ENCODE data around the gene PPM1D.
"Not testable (repeated sequence)": the region's sequence is repeated elsewhere in the genome, so short reads cannot be mapped to it uniquely, and the experiment has no call there.

Gene PPM1D

DNA sequence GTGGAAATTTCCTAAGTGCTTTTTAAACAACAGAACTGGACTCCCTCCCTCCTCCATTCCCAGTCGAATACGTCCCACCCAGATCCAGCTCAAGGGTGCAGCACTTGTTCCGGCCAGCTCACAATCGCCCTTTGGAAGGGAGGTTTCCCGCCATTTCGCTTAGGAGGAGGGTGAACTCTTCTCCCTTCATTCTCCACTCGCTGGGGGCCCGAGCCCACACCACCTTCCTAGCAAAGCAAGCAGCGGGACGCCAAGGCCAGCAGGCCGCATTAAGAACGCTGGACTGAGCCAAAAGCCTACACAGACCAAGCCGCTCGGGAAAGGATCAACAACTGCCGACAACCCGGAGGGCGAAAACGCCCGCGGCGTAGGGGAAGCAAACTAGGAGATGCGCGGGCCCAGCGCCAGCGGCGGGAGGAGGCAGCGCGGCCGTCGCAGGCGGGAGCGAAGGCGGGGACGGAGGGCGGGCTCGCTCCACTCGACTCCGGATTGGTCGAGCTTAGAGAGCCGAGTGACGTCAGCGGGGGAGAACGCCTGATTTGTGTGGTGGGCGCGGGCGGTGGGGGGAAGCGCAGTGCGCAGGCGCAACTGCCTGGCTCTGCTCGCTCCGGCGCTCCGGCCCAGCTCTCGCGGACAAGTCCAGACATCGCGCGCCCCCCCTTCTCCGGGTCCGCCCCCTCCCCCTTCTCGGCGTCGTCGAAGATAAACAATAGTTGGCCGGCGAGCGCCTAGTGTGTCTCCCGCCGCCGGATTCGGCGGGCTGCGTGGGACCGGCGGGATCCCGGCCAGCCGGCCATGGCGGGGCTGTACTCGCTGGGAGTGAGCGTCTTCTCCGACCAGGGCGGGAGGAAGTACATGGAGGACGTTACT lies at the start of gene PPM1D:
Gene PPM1D, plus strand, starts transcription at position 574 of the 870 bp plus-strand sequence. Its CDS starts 222 bp downstream, at position 796.
- peak; percentile 99 for DNase-seq

DNA sequence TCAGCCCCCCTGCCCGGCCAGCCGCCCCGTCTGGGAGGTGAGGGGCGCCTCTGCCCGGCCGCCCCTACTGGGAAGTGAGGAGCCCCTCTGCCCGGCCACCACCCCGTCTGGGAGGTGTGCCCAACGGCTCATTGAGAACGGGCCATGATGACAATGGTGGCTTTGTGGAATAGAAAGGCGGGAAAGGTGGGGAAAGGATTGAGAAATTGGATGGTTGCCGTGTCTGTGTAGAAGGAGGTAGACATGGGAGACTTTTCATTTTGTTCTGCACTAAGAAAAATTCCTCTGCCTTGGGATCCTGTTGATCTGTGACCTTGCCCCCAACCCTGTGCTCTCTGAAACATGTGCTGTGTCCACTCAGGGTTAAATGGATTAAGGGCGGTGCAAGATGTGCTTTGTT lies 47.7 kb upstream of the PPM1D start:
- DNase-seq, result not testable (repeated sequence)

DNA sequence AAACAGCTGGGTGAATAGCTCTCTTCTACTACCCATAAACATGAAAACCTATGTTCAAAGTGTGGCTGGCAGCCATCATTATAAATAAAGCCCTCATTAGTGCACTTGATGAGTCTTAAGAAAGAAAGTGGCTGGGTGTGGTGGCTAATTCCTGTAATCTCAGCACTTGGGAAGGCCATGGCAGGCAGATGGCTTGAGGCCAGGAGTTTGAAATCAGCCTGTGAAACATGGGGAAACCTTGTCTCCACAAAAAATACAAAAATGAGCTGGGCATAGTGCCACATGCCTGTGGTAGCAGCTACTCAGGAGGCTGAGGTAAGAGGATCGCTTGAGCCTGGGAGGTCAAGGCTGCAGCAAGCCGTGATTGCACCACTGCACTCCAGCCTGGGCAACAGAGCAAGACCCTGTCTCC lies 45.6 kb upstream of the PPM1D start:
- no peak for DNase-seq

DNA sequence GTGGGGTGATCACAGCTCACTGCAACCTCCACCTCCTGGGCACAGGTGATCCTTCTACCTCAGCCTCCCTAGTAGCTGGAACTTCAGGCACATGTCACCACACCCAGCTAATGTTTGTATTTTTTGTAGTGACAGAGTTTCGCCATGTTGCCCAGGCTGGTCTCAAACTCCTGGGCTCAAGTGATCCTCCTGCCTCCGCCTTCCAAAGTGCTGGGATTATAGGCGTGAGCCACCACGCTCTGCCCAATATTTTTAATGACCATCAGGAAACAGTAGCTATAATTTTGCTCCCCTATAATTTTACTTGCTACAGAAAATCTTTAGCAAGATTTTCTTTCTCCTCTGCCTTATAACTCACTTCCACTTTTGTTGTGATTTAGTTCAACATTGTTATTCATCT lies 44.2 kb upstream of the PPM1D start:
- DNase-seq, result no peak

DNA sequence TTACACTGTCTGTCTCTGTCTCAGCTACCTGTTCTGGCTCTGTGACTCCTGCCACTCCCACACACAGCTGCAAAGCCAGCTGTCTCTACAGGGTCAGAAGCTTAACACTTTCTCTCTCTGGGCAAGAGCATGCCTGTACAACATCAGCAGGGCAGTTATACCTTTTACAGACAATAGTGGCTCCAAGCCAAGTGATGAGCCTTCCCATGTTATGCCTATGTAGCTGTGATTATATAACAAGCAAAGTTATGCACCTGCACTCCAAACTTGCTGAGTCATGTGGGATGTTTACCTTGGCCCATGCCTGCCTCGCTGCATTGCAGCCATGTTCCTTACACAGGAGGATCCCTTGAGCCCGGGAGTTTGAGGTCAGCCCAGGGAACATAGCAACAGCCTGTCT lies 42.2 kb upstream of the PPM1D start:
- DNase-seq, result no peak

DNA sequence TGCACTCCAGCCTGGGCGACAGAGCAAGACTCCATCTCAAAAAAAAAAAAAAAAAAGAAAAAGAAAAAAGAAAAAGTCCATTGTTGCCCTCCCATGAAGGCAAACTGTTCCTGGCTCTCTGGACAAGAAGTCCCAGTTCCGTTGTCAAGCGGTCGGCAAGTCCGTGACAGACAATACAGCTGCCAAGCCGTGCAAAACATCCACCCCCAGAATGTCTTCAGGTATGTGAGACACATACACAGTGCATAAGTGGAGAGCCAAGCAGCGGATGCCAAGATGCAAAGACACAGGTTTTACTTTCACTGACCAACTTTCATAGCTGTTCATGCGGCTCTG lies 40.4 kb upstream of the PPM1D start:
- no peak for DNase-seq

DNA sequence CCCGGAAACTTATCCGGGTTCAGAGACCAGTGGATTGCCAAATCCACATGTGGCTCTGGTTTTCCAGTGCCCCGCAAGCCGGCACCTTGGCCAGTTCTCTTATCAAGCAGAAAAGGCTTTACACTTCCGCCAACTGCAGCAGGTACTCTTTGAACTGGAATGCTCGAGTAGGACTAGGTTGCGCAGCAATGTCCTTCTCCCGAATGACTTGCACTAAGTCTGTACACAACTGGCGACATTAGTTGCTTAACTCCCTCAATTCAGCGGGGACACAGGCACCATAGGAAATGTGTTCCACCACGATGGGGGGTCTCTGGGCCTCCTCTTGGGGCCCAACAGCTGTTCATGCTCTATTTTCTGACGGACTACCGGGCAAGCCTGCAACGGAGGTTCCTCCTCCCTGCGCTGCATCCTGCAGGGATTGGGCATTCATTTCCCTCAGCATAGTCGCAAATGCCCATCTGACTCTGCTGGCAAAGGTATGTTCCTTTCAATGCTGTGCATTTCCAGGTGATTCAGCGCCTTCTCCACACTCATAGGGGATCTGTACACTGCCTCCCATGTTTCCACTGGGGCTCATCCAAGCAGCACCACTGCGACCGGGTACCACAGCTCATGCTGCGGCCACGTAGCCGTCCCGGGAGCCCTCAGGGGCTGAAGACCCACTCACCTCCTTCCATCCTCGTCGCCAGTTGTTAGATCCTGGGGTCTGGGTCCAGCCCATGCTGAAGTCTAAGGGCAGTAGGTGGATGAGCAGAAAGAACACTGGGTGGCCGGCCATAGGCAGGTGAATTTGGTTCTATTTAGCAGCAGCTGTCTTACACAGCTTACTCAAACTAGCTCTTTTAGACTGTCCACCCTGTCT lies 39.8 kb upstream of the PPM1D start:
- DNase-seq, result no peak

DNA sequence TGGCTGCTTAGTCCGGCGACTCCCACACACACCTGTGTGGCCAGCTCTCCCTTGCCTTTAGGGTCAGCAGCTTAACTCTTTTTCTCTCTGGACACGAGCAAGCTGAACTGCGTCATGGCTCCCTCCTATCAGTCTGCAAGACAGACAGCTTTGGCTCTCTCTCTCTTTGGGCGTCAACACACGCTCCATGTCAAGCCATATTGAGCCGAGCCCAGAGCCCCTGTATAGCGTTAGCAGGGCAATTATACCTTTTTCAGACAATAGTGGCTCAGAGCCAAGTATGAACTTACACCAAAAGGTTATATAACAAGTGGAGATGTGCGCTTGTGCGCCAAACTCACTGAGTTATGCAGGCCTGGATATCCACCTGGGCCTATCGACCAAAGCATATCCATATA lies 39.1 kb upstream of the PPM1D start:
- DNase-seq, result no peak

DNA sequence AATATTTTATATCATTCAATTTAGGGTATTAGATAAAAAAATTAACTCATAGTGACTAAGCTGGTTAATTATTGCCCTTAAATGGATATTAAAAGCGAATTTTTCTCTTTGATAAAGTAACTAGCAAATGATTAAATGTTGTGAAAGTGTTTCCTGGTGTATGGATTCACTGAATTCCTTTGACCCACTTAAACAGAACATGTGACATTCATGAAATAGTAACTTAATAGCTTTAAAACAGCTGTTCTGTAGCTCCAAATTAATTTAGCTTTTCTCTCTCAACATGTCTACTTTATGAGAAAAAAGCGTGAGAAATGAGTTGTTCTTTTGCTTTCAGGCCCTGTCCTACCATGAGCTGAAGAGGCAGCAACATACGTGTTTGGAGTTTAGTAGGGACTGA lies 37.6 kb upstream of the PPM1D start:
- no peak for DNase-seq

DNA sequence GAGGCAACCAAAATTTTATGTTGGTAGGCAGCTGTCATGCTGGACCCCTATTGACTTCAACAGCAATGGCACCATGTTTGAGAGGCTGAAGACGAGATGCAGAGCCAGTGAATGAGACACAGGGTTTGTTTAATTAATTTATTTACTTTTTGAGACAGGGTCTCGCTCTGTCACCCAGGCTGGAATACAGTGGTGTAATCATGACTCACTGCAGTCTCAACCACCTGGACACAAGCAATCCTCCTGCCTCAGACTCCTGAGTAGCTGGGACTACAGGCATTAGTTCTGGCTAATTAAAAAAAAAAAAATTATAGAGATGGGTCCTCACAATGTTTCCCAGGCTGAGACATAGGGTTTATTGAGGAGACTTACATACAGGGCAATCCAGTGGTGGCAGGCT lies 36.2 kb upstream of the PPM1D start:
- no peak for DNase-seq

DNA sequence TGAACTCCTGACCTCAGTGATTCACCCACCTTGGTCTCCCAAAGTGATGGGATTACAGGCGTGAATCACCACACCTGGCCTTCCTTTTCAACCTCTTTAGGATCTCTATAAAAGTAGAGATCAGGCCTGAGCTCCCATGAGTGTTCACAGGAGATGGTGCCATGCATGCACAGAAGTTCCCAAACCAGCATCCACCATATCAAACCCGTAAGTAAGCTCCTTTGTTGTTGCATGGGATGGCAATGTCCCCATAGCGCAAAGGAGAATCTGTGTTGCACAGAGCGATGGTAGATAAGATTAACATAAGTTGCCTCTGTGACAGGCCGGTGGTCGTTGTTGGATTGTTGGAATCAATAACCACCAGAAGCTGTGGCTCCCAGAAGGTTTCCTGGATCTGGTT lies 34.8 kb upstream of the PPM1D start:
- no peak for DNase-seq

DNA sequence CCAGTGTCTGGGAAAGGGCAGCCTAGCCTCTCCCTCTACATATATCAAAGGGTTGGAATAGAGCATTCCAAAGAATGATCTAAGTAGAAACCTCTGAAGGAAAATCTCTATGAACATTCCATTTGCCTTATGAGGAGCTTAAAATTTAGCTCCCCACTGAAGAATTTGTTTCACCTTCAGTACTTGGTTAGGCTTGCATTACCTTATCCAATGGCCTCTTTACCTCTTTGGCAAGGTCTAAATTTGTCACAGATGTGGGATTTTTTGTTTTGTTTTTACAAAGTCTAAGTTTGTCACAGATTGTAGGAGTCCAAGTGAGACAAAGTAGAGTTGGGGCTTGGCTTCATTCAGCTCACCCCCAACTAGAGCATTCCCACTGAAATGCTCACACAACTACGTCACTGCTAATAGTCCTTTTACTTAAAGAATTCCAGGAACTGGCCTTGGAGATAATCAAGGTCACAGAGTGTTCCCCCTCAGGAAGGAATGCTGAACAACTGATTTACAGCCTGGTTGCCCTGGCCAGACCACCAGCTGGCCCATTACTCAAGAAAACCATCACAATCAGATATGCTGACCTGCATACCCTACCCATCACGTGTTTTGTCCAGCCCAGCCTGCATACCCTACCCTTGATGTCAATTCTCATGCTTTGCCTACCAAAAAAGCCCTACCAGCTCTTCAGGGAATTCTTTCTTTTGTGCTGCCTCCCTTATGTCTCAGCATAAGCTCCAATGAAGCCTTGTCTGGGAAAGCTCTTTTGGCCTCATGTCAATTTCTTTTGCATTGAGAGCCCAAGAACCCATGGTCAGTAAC lies 26.5 kb upstream of the PPM1D start:
- no peak for DNase-seq

DNA sequence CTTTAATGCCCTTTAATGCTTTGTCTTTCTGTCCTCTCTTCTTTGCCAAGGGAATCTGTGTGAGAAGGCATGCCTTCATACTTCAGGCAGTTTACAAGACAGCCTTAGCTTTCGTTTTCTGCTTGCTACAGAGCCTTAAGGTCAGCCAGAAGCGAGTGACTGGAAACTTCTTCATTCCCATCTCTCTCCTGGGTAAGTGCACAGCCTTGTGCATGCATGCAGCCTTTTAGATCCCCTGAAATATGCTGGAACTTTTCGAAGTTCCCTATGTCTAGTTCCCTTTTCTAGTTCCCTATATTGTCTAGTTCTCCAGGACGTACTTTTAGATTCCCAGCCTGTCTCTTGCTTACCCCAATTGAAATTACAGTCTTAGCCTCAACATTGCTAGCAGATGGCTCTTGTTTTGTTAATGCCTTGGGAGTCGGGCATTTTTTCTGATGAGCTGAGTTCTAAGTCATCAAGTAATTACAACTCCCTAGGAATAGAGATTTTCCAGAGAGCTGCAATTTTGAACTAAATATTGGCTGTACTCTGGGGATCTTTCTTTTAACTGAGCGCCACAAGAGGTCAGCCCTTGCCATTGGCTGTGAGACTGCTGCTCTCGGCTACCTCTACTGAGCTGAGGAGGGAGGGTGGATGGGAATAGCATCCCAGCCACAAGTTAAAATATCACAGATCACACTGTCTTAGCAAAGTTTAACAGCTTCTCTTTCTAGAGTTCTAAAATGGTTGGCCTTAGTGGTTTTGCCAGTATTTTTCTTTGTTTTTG lies 22.7 kb upstream of the PPM1D start:
- DNase-seq, result peak; percentile 53

DNA sequence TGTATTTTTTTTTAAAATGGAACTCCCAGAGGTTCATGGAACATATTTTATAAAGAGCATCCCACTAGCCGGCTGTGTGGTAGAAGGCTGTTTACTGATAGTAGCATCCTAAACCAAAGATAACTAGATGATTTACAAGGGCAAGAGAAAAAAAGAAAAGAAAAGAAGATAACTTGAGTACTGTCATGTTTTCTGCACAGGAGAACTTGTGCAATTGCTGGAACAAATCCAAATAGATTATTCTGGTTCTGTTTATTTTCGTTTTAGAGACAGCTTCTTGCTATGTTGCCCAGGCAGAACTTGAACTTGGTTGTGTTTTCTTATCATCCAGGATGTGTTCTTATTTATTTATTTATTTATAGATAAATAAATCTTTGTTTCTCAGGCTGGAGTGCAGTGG lies 20.9 kb upstream of the PPM1D start:
- DNase-seq, result no peak

DNA sequence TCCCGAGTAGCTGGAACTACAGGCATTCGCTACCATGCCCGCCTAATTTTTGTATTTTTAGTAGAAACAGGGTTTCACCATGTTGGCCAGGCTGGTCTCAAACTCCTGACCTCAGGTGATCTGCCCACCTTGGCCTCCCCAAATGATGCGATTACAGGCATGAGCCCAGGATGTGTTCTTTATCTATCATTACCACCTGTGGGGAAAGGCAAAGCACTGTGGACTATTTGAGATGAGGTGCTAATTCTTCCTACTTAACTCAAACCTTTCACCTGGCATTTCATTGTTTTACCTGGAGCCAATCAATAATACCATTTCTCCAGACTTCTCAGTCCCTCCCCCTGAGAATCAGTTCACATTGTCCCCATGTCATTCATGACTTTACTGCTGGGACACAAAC lies 20.4 kb upstream of the PPM1D start:
- DNase-seq, result no peak

DNA sequence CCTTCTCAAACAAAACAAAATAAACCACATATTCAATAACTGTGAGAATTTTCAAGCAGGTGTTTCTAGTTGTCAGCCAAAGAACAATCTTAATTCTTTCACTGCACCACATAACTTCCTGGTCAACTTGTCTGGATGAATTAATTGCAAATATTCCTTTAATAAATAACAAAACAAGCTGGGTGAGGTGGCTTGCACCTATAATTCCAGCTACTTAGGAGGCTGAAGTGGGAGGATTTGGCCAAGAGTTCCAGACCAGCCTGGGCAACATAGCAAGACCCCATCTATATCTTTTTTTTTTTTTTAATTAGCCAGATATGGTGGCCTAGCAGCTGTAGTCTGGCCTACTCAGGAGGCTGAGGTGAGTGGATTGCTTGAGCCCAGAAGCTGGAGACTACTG lies 17.0 kb upstream of the PPM1D start:
- DNase-seq, result no peak

DNA sequence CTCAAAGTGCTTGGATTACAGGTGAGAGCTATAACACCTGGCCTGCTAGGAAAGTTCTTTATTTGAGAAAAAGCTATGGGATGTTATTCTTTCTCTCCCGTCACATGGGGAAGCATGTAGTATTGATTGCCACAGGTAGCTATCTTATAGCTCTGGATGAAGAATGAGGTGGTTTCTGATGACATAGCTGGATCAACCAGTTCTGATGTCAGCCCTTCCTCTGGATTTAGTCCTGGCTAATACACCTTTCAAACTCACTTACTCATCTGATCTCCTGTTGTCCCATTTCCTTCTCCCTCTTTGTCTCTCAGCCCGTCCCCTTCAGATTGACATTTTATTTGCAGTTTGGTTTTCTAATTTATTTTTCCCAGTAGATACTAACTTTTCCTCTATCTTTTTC lies 14.1 kb upstream of the PPM1D start:
- DNase-seq, result no peak

DNA sequence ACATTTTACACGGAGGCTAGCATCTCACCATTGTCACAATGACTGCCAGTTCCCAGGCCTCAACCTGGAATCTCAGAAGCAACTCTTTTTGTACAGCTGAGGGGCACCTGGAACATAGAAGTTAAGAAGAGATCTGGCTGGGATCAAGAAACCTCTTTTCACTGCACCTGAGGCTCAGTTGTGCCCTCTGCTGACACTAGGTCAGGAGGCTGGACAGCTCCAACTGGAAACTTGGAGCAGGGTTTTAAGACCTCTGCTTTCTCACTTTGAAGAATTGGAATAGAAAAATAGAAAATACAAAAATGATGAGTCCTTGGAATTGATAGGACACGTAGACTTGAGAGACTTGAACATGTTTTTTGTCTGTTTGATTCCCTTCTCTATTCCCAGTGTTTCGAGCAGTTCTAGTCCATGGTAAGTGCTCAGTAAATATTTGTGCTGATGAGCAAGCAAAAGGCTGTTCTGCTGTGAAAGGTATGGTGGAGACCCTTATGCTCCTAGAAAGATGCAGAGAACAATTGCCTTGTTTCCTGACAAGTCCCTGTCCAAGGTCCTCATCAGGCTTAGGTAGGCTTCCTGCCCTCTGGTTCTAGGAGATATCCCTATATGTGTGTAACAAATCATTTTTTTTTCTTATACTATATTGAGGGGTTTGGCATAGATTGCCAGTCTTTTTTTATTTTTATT lies 13.6 kb upstream of the PPM1D start:
- no peak for DNase-seq

DNA sequence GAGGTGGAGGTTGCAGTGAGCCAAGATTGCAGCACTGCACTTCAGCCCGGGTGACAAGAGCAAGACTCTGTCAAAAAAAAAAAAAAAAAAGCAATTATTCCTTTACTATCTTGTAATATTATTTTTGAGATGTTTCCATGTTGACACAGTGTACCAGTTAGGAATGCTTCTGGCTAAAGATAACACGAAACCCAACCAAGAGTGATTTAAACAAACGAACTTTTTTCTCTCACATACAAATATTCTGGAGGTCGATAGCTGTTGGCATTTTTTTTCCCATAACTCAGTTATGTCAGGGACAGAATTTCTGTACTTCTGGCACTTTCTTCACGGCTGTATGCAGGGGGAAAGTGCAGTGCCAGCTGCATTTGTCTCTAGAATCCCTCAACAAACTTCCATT lies 9.9 kb upstream of the PPM1D start:
- no peak for DNase-seq

DNA sequence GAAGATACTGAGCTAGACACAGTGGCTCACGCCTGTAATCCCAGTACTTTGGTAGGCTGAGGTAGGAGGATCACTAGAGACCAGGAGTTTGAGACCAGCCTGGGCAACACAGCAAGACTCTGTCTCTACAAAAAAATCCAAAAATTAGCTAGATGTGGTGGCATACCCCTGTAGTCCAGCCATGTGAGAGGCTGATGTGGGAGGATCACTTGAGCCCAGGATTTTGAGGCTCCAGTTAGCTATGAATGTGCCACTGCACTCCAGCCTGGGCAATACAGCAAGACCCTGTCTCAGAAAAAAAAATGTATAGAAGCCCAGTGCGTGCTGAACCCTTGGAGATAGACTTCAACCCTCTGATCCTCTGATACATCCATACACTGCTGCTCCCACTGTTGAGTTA lies 7.2 kb upstream of the PPM1D start:
- no peak for DNase-seq

DNA sequence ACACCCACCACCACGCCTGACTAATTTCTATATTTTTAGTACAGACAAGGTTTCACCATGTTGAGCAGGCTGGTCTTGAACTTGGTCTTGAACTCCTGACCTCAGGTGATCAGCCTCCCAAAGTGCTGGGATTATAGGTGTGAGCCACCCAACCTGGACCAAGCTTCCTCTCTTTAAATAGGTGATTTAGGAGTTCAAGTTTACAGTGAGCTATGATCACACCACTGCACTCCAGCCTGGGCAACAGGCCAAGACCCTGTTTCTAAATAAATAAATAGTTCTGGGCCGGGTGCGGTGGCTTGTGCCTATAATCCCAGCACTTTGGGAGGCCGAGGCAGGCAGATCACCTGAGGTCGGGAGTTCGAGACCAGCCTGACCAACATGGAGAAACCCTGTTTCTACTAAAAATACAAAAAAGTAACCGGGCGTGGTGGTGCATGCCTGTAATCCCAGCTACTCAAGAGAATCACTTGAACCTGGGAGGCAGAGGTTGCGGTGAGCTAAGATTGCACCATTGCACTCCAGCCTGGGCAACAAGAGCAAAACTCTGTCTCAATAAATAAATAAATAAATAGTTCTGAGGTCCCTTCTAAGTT lies 6.5 kb upstream of the PPM1D start:
- not testable (repeated sequence) for DNase-seq

DNA sequence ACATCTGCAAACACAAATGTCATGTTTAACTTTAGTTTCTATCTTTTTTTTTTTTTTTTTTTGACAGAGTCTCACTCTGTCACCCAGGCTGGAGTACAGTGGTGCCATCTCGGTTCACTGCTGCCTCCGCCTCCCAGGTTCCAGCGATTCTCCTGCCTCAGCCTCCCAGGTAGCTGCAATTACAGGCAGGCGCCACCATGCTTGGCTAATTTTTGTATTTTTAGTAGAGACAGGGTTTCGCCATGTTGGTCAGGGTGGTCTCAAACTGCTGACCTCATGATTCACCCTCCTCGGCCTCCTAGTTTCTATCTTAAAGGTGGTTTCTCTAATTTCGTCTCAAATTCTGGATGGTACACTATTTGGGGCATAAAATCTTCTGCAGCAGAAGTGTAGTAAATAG lies 5.8 kb upstream of the PPM1D start:
- DNase-seq, result not testable (repeated sequence)

All from NCI-H2227 treated with DMSO at 0.1 percent for 48 hours (cell line).